ENCODE measurements around the gene NAALADL2. TPM values are rescaled to one million over a fixed set of nuclear protein-coding genes. Genes with fewer than 3 reads are reported as not detected.

Gene NAALADL2
- total RNA-seq, 1 donor from 2014 or later, result 5.9 TPM

DNA sequence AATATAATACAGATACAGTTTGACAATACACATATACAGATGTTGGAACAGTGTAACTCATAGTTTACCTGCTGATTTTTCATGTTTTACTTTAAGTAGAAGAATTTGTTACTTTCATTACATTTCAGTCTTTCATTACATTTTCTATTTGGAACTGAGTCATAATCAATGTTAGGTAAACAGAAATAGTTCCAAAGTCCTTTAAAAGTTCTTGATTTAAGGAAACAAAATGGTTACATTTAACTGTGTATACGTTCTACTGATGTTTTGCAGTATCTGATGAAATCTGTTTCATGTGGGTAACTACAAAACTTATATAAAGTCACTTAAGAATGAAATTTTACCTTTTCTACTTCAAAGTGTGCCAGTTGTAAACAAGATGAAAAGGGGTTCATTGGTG is 721.2 kb downstream of the NAALADL2 start:
- Histone ChIP-seq H3K9me3 (no peaks in the 10 kb centered on the region), H3K4me3 (no peak overlapping the region), H3K4me1 (no peaks in the 10 kb centered on the region), H3K27me3 (no peaks in the 10 kb centered on the region), H3K27ac (no peak overlapping the region), H3K36me3 (no peaks in the 10 kb centered on the region)
- no peak for DNase-seq (ENCODE audit: low spot score in 2 of 2)
- intact Hi-C loops (cut with DNase I), result no loop called here
- TF ChIP-seq CTCF (IDR thresholded peaks at IDR 0.05), result no peak

GRCh38 chr3:175585898-175586297 is 726.8 kb downstream of the NAALADL2 start:
- Histone ChIP-seq H3K4me3 (no peak overlapping the region), H3K36me3 (no peaks in the 10 kb centered on the region), H3K4me1 (no peaks in the 10 kb centered on the region), H3K27me3 (no peaks in the 10 kb centered on the region), H3K9me3 (no peaks in the 10 kb centered on the region), H3K27ac (no peak overlapping the region)
- no peak for DNase-seq (ENCODE audit: low spot score in 2 of 2)
- no peak for TF ChIP-seq CTCF (IDR thresholded peaks at IDR 0.05)
- intact Hi-C loops (cut with DNase I), result no loop called here

DNA sequence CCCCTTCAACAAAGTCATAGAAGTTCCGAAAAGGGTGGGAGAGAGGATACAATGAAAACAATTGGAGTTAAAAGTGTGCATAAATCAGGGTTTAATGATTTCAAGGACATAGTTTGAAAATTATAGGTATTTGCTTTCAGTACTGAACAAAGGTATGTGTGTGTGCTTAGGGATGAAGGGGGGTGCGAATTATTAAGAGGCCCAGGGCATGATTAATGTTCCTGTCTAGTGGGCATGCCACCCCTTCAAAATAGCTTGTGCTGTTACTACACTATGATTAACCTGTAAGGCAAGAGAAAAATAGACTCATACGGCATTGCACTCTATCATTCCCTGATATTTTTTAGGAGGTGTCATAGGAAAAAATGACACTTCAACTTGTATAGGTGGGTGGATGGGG is 731.6 kb downstream of the NAALADL2 start:
- Histone ChIP-seq H3K4me3 (no peak overlapping the region), H3K9me3 (peaks cover 0 to 9% of the 10 kb centered on the region in 2 donors), H3K27ac (no peak overlapping the region), H3K4me1 (no peaks in the 10 kb centered on the region), H3K36me3 (no peaks in the 10 kb centered on the region), H3K27me3 (no peaks in the 10 kb centered on the region)
- no peak for TF ChIP-seq CTCF (IDR thresholded peaks at IDR 0.05)
- intact Hi-C loops (cut with DNase I), result no loop called here
- no peak for DNase-seq (ENCODE audit: low spot score in 2 of 2)

- DNase-seq (ENCODE audit: low spot score in 2 of 2), result no peak
- H3K9me3 ChIP-seq, result peaks cover 0 to 9% of the 10 kb centered on the region in 2 donors
- TF ChIP-seq CTCF (IDR thresholded peaks at IDR 0.05), result no peak
- no peaks in the 10 kb centered on the region for H3K27me3 ChIP-seq
- H3K4me3 ChIP-seq, result no peak overlapping the region
- no peak overlapping the region for H3K27ac ChIP-seq
- H3K36me3 ChIP-seq, result no peaks in the 10 kb centered on the region
- no peaks in the 10 kb centered on the region for H3K4me1 ChIP-seq
- intact Hi-C loops (cut with DNase I), result no loop called here
These were observed 732.2 kb downstream of the NAALADL2 start for GRCh38 chr3:175591375-175591774.

GRCh38 chr3:175593331-175593730 is 734.2 kb downstream of the NAALADL2 start:
- intact Hi-C loops (cut with DNase I), result no loop called here
- Histone ChIP-seq H3K4me3 (no peak overlapping the region), H3K27ac (no peak overlapping the region), H3K27me3 (no peaks in the 10 kb centered on the region), H3K4me1 (no peaks in the 10 kb centered on the region), H3K9me3 (peaks cover 0 to 9% of the 10 kb centered on the region in 2 donors), H3K36me3 (no peaks in the 10 kb centered on the region)
- no peak for DNase-seq (ENCODE audit: low spot score in 2 of 2)
- no peak for TF ChIP-seq CTCF (IDR thresholded peaks at IDR 0.05)

DNA sequence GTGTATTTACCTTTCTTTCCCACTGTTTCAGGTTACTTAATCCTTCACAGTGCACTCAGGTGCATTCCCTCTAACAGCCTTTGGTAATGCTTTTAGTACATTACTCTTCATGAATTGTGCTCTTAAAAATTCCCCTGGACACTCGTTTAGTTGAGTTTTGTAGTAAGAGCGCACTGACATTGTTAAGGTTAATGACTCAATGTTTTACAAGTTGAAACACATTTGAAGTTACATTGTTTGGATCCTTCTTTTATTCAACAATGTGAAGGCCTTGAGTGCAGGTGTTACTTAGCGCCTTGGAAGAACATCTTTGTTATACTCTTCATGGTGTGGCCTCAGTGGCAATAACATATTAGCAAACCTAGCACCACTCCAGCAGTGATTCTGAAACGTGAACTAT is 739.6 kb downstream of the NAALADL2 start:
- no peak for DNase-seq (ENCODE audit: low spot score in 2 of 2)
- H3K27me3 ChIP-seq, result no peaks in the 10 kb centered on the region
- no peak overlapping the region for H3K27ac ChIP-seq
- no peaks in the 10 kb centered on the region for H3K36me3 ChIP-seq
- H3K9me3 ChIP-seq, result peaks cover 0 to 9% of the 10 kb centered on the region in 2 donors
- intact Hi-C loops (cut with DNase I), result no loop called here
- no peak overlapping the region for H3K4me3 ChIP-seq
- H3K4me1 ChIP-seq, result no peaks in the 10 kb centered on the region
- no peak for TF ChIP-seq CTCF (IDR thresholded peaks at IDR 0.05)
